SU-DHL-6 (cell line): ENCODE results near the gene IGFL3.
"Not testable (repeated sequence)": the region's sequence is repeated elsewhere in the genome, so short reads cannot be mapped to it uniquely, and the experiment has no call there.

Experiments
- CTCF ChIP-seq: fragments of 200-600 bp; sonication (generic); IDR thresholded peaks from one replicate; pipeline ENCODE4 v1.5.1; 2017; ENCODE audit warnings: antibody characterized with exemption, mild to moderate bottlenecking, low read length, moderate library complexity; ENCODE audit not compliant: insufficient read depth, poor library complexity, severe bottlenecking
- EZH2phosphoT487 ChIP-seq: fragments of 200-600 bp; sonication (generic), shearing (Covaris generic); conservative IDR thresholded peaks from 2 replicates; pipeline ENCODE4 v1.6.1; 2018; ENCODE audit warnings: mild to moderate bottlenecking, antibody characterized with exemption, low read length, moderate library complexity, mixed read lengths

GRCh38 chr19:46078573-46079332 is 45.7 kb downstream of the IGFL3 start:
- TF ChIP-seq EZH2phosphoT487, result not testable (repeated sequence)
- peak; percentile 17 for TF ChIP-seq CTCF
